ENCODE data around the gene EPS8.
"Not testable (repeated sequence)": the region's sequence is repeated elsewhere in the genome, so short reads cannot be mapped to it uniquely, and the experiment has no call there.

EPS8 gene

GRCh38 chr12:15646581-15646980 lies 142.6 kb downstream of the EPS8 start:
- DNase-seq (ENCODE audit: low spot score), result no peak

GRCh38 chr12:15644700-15645099 lies 144.5 kb downstream of the EPS8 start:
- DNase-seq (ENCODE audit: low spot score), result no peak

- no peak for DNase-seq (ENCODE audit: low spot score)
These were observed 151.0 kb downstream of the EPS8 start for GRCh38 chr12:15638231-15638630.

GRCh38 chr12:15636060-15636890 lies 152.9 kb downstream of the EPS8 start:
- DNase-seq (ENCODE audit: low spot score), result no peak

- DNase-seq (ENCODE audit: low spot score), result no peak
These were observed 155.0 kb downstream of the EPS8 start for GRCh38 chr12:15634010-15634683.

GRCh38 chr12:15633201-15633600 lies 156.0 kb downstream of the EPS8 start:
- DNase-seq (ENCODE audit: low spot score), result no peak

- no peak for DNase-seq (ENCODE audit: low spot score)
These were observed 156.5 kb downstream of the EPS8 start for GRCh38 chr12:15632708-15633107.

- DNase-seq (ENCODE audit: low spot score), result no peak
These were observed 158.0 kb downstream of the EPS8 start for GRCh38 chr12:15631007-15631715.

GRCh38 chr12:15629761-15630160 lies 159.4 kb downstream of the EPS8 start:
- no peak for DNase-seq (ENCODE audit: low spot score)

- DNase-seq (ENCODE audit: low spot score), result no peak
These were observed 160.1 kb downstream of the EPS8 start for GRCh38 chr12:15629108-15629507.

- no peak for DNase-seq (ENCODE audit: low spot score)
These were observed 160.9 kb downstream of the EPS8 start for GRCh38 chr12:15627995-15628945.

- no peak for DNase-seq (ENCODE audit: low spot score)
These were observed 164.1 kb downstream of the EPS8 start for GRCh38 chr12:15625075-15625474.

GRCh38 chr12:15620741-15621539 lies 168.2 kb downstream of the EPS8 start:
- no peak for DNase-seq (ENCODE audit: low spot score)

- DNase-seq (ENCODE audit: low spot score), result not testable (repeated sequence)
These were observed 172.7 kb downstream of the EPS8 start for GRCh38 chr12:15616495-15616894.

GRCh38 chr12:15613981-15614380 lies 175.2 kb downstream of the EPS8 start:
- DNase-seq (ENCODE audit: low spot score), result no peak

GRCh38 chr12:15608941-15609340 lies 180.2 kb downstream of the EPS8 start:
- no peak for DNase-seq (ENCODE audit: low spot score)

- DNase-seq (ENCODE audit: low spot score), result no peak
These were observed 180.8 kb downstream of the EPS8 start for GRCh38 chr12:15608406-15608805.

- DNase-seq (ENCODE audit: low spot score), result no peak
These were observed 183.2 kb downstream of the EPS8 start for GRCh38 chr12:15605881-15606590.

- no peak for DNase-seq (ENCODE audit: low spot score)
These were observed 185.6 kb downstream of the EPS8 start for GRCh38 chr12:15603474-15604085.
